Subcutaneous abdominal adipose tissue (tissue), 5 donors: ENCODE data around the gene EGF.
"Not testable (repeated sequence)": the region's sequence is repeated elsewhere in the genome, so short reads cannot be mapped to it uniquely, and the experiment has no call there.

Experiments used
- H3K27ac ChIP-seq: one replicate; pipeline ENCODE4 v1.7.0; 2013; ENCODE audit warnings: low read depth, mild to moderate bottlenecking, inconsistent platforms, low read length, moderate library complexity
- H3K27me3 ChIP-seq, 5 donors: one replicate each; pipeline ENCODE4 v1.7.0; 2013; ENCODE audit warnings: low read length in 5 of 5, inconsistent platforms in 1 of 5; ENCODE audit not compliant: control insufficient read depth in 5 of 5, insufficient read depth in 4 of 5
- H3K36me3 ChIP-seq, 5 donors: one replicate each; pipeline ENCODE4 v1.7.0; 2013; ENCODE audit warnings: low read length in 5 of 5; ENCODE audit not compliant: control insufficient read depth in 5 of 5, insufficient read depth in 5 of 5
- H3K4me1 ChIP-seq, 5 donors: one replicate each; pipeline ENCODE4 v1.7.0; 2013; ENCODE audit warnings: low read length in 5 of 5, mild to moderate bottlenecking in 3 of 5, moderate library complexity in 1 of 5; ENCODE audit not compliant: control insufficient read depth in 5 of 5, insufficient read depth in 5 of 5
- H3K4me3 ChIP-seq, 5 donors: one replicate each; pipeline ENCODE4 v1.7.0; 2013; ENCODE audit warnings: low read length in 5 of 5, low read depth in 1 of 5
- H3K9ac ChIP-seq, 5 donors: one replicate each; pipeline ENCODE4 v1.7.0; 2013; ENCODE audit warnings: low read length in 5 of 5, mild to moderate bottlenecking in 4 of 5, moderate library complexity in 3 of 5
- H3K9me3 ChIP-seq, 5 donors: one replicate each; pipeline ENCODE4 v1.7.0; 2013; ENCODE audit warnings: low read length in 5 of 5; ENCODE audit not compliant: control insufficient read depth in 5 of 5
- donor health status: healthy.
- donor health status: healthy.
- donor health status: healthy.
- donor health status: healthy.
- donor health status: healthy.

The EGF gene

GRCh38 chr4:109912706-109913595, at the start of gene EGF:
TSS of gene EGF (plus strand) at chr4:109912883. CDS start at chr4:109913336, 453 bp downstream.
- Histone ChIP-seq H3K27ac (no peak within 1 kb of the TSS), H3K4me3 (no peak within 1 kb of the TSS)

GRCh38 chr4:109864134-109864533, 48.5 kb upstream of the EGF start:
- Histone ChIP-seq H3K36me3 (no peaks in the 10 kb centered on the region), H3K4me1 (no peaks in the 10 kb centered on the region), H3K27me3 (no peaks in the 10 kb centered on the region), H3K27ac (no peak overlapping the region), H3K4me3 (no peak overlapping the region), H3K9ac (no peak overlapping the region), H3K9me3 (peaks cover 0 to 11% (median 4%) of the 10 kb centered on the region in 5 donors)

More at GRCh38 chr4:109912706-109913595, at the start of gene EGF:
- Histone ChIP-seq H3K9ac (no peak within 1 kb of the TSS), H3K4me1 (no peaks in the 10 kb centered on the region), H3K27me3 (peaks cover 0 to 9% (median 3%) of the 10 kb centered on the region in 5 donors), H3K36me3 (no peaks in the 10 kb centered on the region), H3K9me3 (no peaks in the 10 kb centered on the region)

GRCh38 chr4:109870061-109870460, 42.6 kb upstream of the EGF start:
- Histone ChIP-seq H3K9ac (no peak overlapping the region), H3K27me3 (no peaks in the 10 kb centered on the region), H3K36me3 (peaks cover 0 to 8% (median 0%) of the 10 kb centered on the region in 5 donors), H3K9me3 (no peaks in the 10 kb centered on the region), H3K27ac (no peak overlapping the region), H3K4me1 (no peaks in the 10 kb centered on the region), H3K4me3 (no peak overlapping the region)

DNA sequence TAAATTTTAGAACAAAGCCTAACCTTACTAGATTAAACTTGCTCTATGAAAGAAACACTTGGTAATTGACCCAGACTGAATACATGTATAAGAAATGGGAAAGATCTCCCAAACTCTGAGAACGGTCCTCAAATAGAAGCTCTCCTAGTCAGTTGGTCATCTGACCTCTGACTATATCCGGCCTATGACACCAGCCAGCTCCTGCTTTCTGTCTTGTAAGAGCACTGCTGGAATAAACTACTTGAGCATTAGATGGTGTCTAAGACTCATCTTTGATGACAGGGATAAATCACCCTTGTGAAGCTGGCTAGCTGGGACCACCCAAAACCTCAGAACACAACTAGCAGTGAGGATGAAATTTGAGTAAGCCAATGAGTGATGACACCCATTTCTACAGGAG, 40.6 kb upstream of the EGF start:
- no peak overlapping the region for H3K9ac ChIP-seq
- H3K36me3 ChIP-seq = peaks cover 0 to 8% (median 0%) of the 10 kb centered on the region in 5 donors
- no peaks in the 10 kb centered on the region for H3K9me3 ChIP-seq
- no peaks in the 10 kb centered on the region for H3K27me3 ChIP-seq
- H3K4me3 ChIP-seq = no peak overlapping the region
- no peak overlapping the region for H3K27ac ChIP-seq
- H3K4me1 ChIP-seq = no peaks in the 10 kb centered on the region

DNA sequence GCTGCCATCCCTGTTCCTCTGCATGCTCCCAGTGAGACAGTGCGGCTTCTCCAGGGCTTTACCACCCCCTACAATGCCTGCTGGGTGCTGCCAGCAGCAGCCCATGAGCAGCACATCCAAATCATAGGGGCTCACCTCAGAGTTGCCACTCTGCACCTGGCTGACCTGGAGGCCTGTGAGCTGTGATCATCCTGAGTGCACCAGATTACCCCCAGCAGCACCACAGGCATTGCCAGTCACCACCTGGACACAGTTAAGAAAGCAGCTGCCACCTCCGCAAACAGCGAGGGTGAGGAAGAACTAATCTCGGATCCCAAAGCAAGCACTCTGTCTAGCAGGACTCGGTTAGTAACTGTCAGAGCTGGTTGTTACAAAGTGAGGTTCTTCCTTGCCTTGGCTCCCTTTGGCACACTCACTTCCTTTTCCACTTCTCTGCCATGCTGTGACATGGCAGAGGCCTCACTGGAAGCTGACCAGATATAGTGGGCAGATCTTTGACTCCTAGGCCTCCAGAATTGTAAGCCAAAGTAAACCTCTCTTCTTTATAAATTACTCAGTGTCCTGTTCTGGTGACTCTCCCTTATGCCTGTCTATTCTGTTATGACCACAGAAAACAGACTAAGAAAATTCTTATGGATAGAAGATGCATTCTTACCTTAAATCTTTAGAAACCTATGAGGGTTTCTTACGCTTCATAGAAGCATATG, 39.6 kb upstream of the EGF start:
- Histone ChIP-seq H3K4me3 (no peak overlapping the region), H3K9ac (no peak overlapping the region), H3K9me3 (no peaks in the 10 kb centered on the region), H3K4me1 (no peaks in the 10 kb centered on the region), H3K27ac (no peak overlapping the region), H3K27me3 (no peaks in the 10 kb centered on the region), H3K36me3 (peaks cover 0 to 8% (median 0%) of the 10 kb centered on the region in 5 donors)

DNA sequence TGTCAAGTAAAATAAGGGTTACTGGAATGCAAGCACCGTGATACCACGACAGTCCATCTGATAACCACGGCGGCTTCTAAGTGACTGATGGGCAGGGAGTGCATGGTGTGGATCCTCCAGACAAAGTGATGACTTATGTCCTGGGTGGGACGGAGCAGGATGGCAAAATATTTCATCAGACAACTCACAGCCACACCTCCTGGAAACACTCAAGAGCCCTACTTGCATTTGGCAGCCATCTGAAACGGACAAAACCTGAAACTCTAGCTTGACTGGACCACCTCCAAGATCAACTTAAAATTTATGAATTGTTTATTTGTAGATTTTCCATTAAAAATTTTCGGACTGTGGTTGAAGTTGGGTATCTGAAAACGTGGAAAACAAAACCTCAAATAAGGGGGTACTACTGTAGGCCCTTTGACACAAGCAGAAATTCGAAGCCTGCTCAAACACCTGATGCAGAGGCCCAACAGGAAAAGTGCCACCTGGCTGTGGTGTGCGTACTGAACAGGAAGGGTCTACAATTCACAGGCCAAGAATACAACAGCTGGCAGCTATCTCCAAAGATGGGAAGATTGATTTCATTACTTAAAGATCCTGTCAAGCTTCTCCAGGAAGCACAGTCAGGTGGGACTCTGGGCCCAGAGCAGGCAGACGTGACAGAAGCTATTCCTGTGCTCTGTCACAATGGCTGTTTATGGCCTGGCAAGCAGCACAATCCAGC, 38.7 kb upstream of the EGF start:
- H3K27ac ChIP-seq = no peak overlapping the region
- H3K4me3 ChIP-seq = no peak overlapping the region

GRCh38 chr4:109875106-109875505, 37.6 kb upstream of the EGF start:
- H3K4me3 ChIP-seq = no peak overlapping the region
- peaks cover 0 to 3% (median 0%) of the 10 kb centered on the region in 5 donors for H3K36me3 ChIP-seq
- no peak overlapping the region for H3K27ac ChIP-seq
- no peak overlapping the region for H3K9ac ChIP-seq
- no peaks in the 10 kb centered on the region for H3K4me1 ChIP-seq
- H3K9me3 ChIP-seq = no peaks in the 10 kb centered on the region
- H3K27me3 ChIP-seq = peaks cover 0 to 3% (median 0%) of the 10 kb centered on the region in 5 donors

More for the DNA sequence above, 38.7 kb upstream of the EGF start:
- H3K36me3 ChIP-seq = peaks cover 0 to 8% (median 0%) of the 10 kb centered on the region in 5 donors
- no peak overlapping the region for H3K9ac ChIP-seq
- H3K9me3 ChIP-seq = no peaks in the 10 kb centered on the region
- no peaks in the 10 kb centered on the region for H3K4me1 ChIP-seq
- H3K27me3 ChIP-seq = peaks cover 0 to under 1% (median 0%) of the 10 kb centered on the region in 5 donors

DNA sequence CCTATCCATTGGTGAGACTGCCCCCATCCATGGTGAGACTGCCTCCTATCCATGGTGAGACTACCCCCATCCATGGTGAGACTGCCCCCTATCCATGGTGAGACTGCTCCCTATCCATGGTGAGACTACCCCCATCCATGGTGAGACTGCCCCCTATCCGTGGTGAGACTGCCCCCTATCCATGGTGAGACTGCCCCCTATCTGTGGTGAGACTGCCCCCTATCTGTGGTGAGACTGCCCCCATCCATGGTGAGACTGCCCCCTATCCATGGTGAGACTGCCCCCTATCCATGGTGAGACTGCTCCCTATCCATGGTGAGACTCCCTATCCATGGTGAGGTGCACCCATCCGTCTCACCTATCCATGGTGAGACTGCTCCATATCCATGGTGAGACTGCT, 37.1 kb upstream of the EGF start:
- H3K9ac ChIP-seq, H3K36me3 ChIP-seq, H3K4me3 ChIP-seq, H3K4me1 ChIP-seq, H3K27me3 ChIP-seq, H3K9me3 ChIP-seq, H3K27ac ChIP-seq: not testable (repeated sequence)

GRCh38 chr4:109876634-109877265, 35.9 kb upstream of the EGF start:
- Histone ChIP-seq H3K9ac (no peak overlapping the region), H3K27ac (no peak overlapping the region), H3K9me3 (no peaks in the 10 kb centered on the region), H3K4me3 (no peak overlapping the region), H3K4me1 (no peaks in the 10 kb centered on the region), H3K36me3 (no peaks in the 10 kb centered on the region), H3K27me3 (peaks cover 0 to 3% (median 0%) of the 10 kb centered on the region in 5 donors)
